Type B pancreatic cell (in vitro differentiated cells): ENCODE data around the gene LRFN5. TPM values are rescaled to one million over a fixed set of nuclear protein-coding genes. Genes with fewer than 3 reads are reported as not detected.
"Not testable (repeated sequence)": the region's sequence is repeated elsewhere in the genome, so short reads cannot be mapped to it uniquely, and the experiment has no call there.

Experiments used
- DNase-seq: peaks from one replicate; pipeline ENCODE4 v3.0.0; 2021; ENCODE audit warnings: mixed read lengths; ENCODE audit not compliant: unreplicated experiment; ENCODE audit errors: extremely low spot score
- H3K27ac Mint-ChIP-seq: 2 replicates; pipeline ENCODE4 v1.8.0; 2021; ENCODE audit warnings: mild to moderate bottlenecking, mixed read lengths
- H3K27me3 Mint-ChIP-seq: 2 replicates; pipeline ENCODE4 v1.8.0; 2021; ENCODE audit warnings: mixed read lengths
- H3K36me3 Mint-ChIP-seq: 2 replicates; pipeline ENCODE4 v1.8.0; 2021; ENCODE audit warnings: mixed read lengths
- H3K4me1 Mint-ChIP-seq: one replicate; pipeline ENCODE4 v1.8.0; 2021; ENCODE audit warnings: mixed read lengths; ENCODE audit not compliant: unreplicated experiment
- H3K4me3 Mint-ChIP-seq: 2 replicates; pipeline ENCODE4 v1.8.0; 2021; ENCODE audit warnings: mild to moderate bottlenecking, mixed read lengths
- H3K9me3 Mint-ChIP-seq: 2 replicates; pipeline ENCODE4 v1.8.0; 2021; ENCODE audit warnings: mixed read lengths
- total RNA-seq: library from RNA; stranded (reverse); gene quantifications from 2 replicates; pipeline ENCODE4 v1.2.1, GENCODE V29; 2021; ENCODE audit warnings: low replicate concordance
- TF ChIP-seq, protein P1 (sequence below): fragments of 200-600 bp; sonication (generic); conservative IDR thresholded peaks from 2 replicates; pipeline ENCODE4 v1.5.0; 2021; ENCODE audit warnings: antibody characterized with exemption, mild to moderate bottlenecking

The LRFN5 gene
- total RNA-seq, 1 donor from 2014 or later: 4.6 TPM

- no peak overlapping the region for H3K27ac Mint-ChIP-seq
- H3K4me3 Mint-ChIP-seq: no peak overlapping the region
- no peaks in the 10 kb centered on the region for H3K27me3 Mint-ChIP-seq
- H3K4me1 Mint-ChIP-seq: no peaks in the 10 kb centered on the region
- no peaks in the 10 kb centered on the region for H3K9me3 Mint-ChIP-seq
- H3K36me3 Mint-ChIP-seq: no peaks in the 10 kb centered on the region
- DNase-seq: no peak
- TF ChIP-seq, protein P1, sequence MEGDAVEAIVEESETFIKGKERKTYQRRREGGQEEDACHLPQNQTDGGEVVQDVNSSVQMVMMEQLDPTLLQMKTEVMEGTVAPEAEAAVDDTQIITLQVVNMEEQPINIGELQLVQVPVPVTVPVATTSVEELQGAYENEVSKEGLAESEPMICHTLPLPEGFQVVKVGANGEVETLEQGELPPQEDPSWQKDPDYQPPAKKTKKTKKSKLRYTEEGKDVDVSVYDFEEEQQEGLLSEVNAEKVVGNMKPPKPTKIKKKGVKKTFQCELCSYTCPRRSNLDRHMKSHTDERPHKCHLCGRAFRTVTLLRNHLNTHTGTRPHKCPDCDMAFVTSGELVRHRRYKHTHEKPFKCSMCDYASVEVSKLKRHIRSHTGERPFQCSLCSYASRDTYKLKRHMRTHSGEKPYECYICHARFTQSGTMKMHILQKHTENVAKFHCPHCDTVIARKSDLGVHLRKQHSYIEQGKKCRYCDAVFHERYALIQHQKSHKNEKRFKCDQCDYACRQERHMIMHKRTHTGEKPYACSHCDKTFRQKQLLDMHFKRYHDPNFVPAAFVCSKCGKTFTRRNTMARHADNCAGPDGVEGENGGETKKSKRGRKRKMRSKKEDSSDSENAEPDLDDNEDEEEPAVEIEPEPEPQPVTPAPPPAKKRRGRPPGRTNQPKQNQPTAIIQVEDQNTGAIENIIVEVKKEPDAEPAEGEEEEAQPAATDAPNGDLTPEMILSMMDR: no peak
Measured at GRCh38 chr14:41905394-41905964, 298.8 kb downstream of the LRFN5 start.

- not testable (repeated sequence) for DNase-seq, H3K9me3 Mint-ChIP-seq, H3K4me1 Mint-ChIP-seq, H3K27me3 Mint-ChIP-seq, H3K36me3 Mint-ChIP-seq
- Mint-ChIP-seq H3K27ac (peak overlapping the region; percentile 67), H3K4me3 (peak overlapping the region; percentile 81)
Measured at GRCh38 chr14:41911155-41911554, 304.5 kb downstream of the LRFN5 start.

- TF ChIP-seq, protein P1: no peak
- Mint-ChIP-seq H3K27me3 (no peaks in the 10 kb centered on the region), H3K36me3 (no peaks in the 10 kb centered on the region), H3K4me1 (no peaks in the 10 kb centered on the region), H3K27ac (no peak overlapping the region), H3K4me3 (no peak overlapping the region), H3K9me3 (no peaks in the 10 kb centered on the region)
- no peak for DNase-seq
Measured at GRCh38 chr14:41913398-41913797, 306.7 kb downstream of the LRFN5 start.

DNA sequence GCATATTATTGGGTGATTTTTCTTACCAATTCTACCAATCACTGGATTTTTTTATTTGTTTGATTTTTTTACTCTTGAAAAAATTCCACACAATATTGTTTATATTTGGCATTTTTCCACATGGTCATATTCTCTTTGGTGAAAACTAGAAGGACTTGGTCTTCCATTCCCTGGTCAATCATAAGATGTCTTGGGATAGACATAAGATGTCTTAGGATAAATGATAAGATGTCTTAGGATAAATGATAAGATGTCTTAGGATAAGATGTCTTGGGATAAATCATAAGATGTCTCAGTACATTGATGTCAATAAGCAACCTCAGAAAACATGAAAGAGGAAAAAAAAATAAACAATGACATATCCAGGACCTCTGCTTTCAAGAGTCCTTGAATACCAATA, 309.1 kb downstream of the LRFN5 start:
- TF ChIP-seq, protein P1: no peak
- H3K4me1 Mint-ChIP-seq: no peaks in the 10 kb centered on the region
- no peaks in the 10 kb centered on the region for H3K36me3 Mint-ChIP-seq
- no peak for DNase-seq
- no peaks in the 10 kb centered on the region for H3K9me3 Mint-ChIP-seq
- no peaks in the 10 kb centered on the region for H3K27me3 Mint-ChIP-seq
- no peak overlapping the region for H3K4me3 Mint-ChIP-seq
- H3K27ac Mint-ChIP-seq: no peak overlapping the region

- no peaks in the 10 kb centered on the region for H3K4me1 Mint-ChIP-seq
- TF ChIP-seq, protein P1: no peak
- no peak overlapping the region for H3K4me3 Mint-ChIP-seq
- no peak for DNase-seq
- no peaks in the 10 kb centered on the region for H3K9me3 Mint-ChIP-seq
- no peaks in the 10 kb centered on the region for H3K27me3 Mint-ChIP-seq
- H3K27ac Mint-ChIP-seq: no peak overlapping the region
- no peaks in the 10 kb centered on the region for H3K36me3 Mint-ChIP-seq
Measured at GRCh38 chr14:41916313-41916712, 309.6 kb downstream of the LRFN5 start.

GRCh38 chr14:41925409-41925808, 318.7 kb downstream of the LRFN5 start:
- Mint-ChIP-seq H3K4me1 (no peaks in the 10 kb centered on the region), H3K9me3 (no peaks in the 10 kb centered on the region), H3K27me3 (no peaks in the 10 kb centered on the region), H3K27ac (no peak overlapping the region), H3K36me3 (no peaks in the 10 kb centered on the region), H3K4me3 (no peak overlapping the region)
- DNase-seq: no peak
- TF ChIP-seq, protein P1: peak; percentile 46
